SU-DHL-6 (cell line): ENCODE data around the gene TRAPPC6A.

Experiments used
- CTCF ChIP-seq: fragments of 200-600 bp; sonication (generic); IDR thresholded peaks from one replicate; pipeline ENCODE4 v1.5.1; 2017; ENCODE audit warnings: antibody characterized with exemption, mild to moderate bottlenecking, low read length, moderate library complexity; ENCODE audit not compliant: insufficient read depth, poor library complexity, severe bottlenecking
- EZH2phosphoT487 ChIP-seq: fragments of 200-600 bp; sonication (generic), shearing (Covaris generic); conservative IDR thresholded peaks from 2 replicates; pipeline ENCODE4 v1.6.1; 2018; ENCODE audit warnings: mild to moderate bottlenecking, antibody characterized with exemption, low read length, moderate library complexity, mixed read lengths

GRCh38 chr19:45156751-45157150 is 21.3 kb downstream of the TRAPPC6A start:
- TF ChIP-seq CTCF, result no peak
- TF ChIP-seq EZH2phosphoT487, result no peak
